Aorta (tissue), 5 donors: Measurements from ENCODE around the gene C6orf15. TPM values are rescaled to one million over a fixed set of nuclear protein-coding genes. Genes with fewer than 3 reads are reported as not detected.

ENCODE experiments used
- ATAC-seq: fragments of 200-7000 bp; cut with Tn5 transposase; one replicate; pipeline ENCODE4 v1.9.1; 2022; ENCODE audit warnings: moderate library complexity; ENCODE audit not compliant: low FRiP score
- DNase-seq, 2 donors: peaks; one replicate each; pipeline ENCODE4 v3.0.0-alpha.2; 2020
- H3K27ac ChIP-seq, 2 donors: one replicate each; pipeline ENCODE4 v1.5.1; 2013; ENCODE audit warnings: low read length in 2 of 2, mild to moderate bottlenecking in 2 of 2, moderate library complexity in 2 of 2, control low read depth in 1 of 2, inconsistent platforms in 1 of 2, low read depth in 1 of 2
- H3K27me3 ChIP-seq, 2 donors: one replicate each; pipeline ENCODE4 v1.6.1; 2013; ENCODE audit warnings: control low read depth in 1 of 2, low read length in 1 of 2, mild to moderate bottlenecking in 1 of 2, moderate library complexity in 1 of 2; ENCODE audit not compliant: insufficient read depth in 2 of 2, control insufficient read depth in 1 of 2
- H3K36me3 ChIP-seq, 2 donors: one replicate each; pipeline ENCODE4 v1.6.1; 2013; ENCODE audit warnings: control low read depth in 1 of 2, low read length in 1 of 2, mild to moderate bottlenecking in 1 of 2; ENCODE audit not compliant: insufficient read depth in 2 of 2, control insufficient read depth in 1 of 2
- H3K4me1 ChIP-seq, 2 donors: one replicate each; pipeline ENCODE4 v1.6.1; 2013; ENCODE audit warnings: low read length in 2 of 2, control low read depth in 1 of 2, mild to moderate bottlenecking in 1 of 2, moderate library complexity in 1 of 2; ENCODE audit not compliant: insufficient read depth in 2 of 2, control insufficient read depth in 1 of 2
- H3K4me3 ChIP-seq, 2 donors: one replicate each; pipeline ENCODE4 v1.5.1; 2013; ENCODE audit warnings: low read length in 2 of 2, control low read depth in 1 of 2, mild to moderate bottlenecking in 1 of 2
- H3K9me3 ChIP-seq: one replicate; pipeline ENCODE4 v1.6.1; 2013; ENCODE audit warnings: mild to moderate bottlenecking, low read length; ENCODE audit not compliant: control insufficient read depth
- WGBS, 2 donors: extraction: QIAGEN DNeasy Blood & Tissue Kit; methylation state at CpG; one replicate each; pipeline ENCODE4 v1.1.7; 2013; 5-methylcytosine and 5-hydroxymethylcytosine counted together
- intact Hi-C, 2 donors: fragments of 100-400 bp; cut with DNase I; formaldehyde crosslinking; loops; one replicate each; pipeline versions ENCODE4 v1.14.2 to v1.15.0; 2022
- polyA plus RNA-seq, 2 donors: library from polyadenylated mRNA; stranded (reverse); fragments of 200-250 nt; gene quantifications; one replicate each; pipeline ENCODE4 v1.2.3, GENCODE V29; 2013
- total RNA-seq, 2 donors: library from RNA; stranded (reverse); fragmentation: NEBNext Ultra II Directional; extraction: Animal tissue kit (Norgen Biotek cat#: 25700); gene quantifications; one replicate each; pipeline ENCODE4 v1.2.1, GENCODE V29; 2021
- donor health status: healthy with polysubstance abuse.
- donor health status: Bipolar disorder and iron deficiency.
- donor health status: DM: no; HTN: no; CAD: no.
- donor health status: DM: no; HTN: no; CAD: no.
- donor health status: DM: yes; HTN: yes; CAD: no.

C6orf15 gene
- total and polyA plus RNA-seq, 4 donors: not detected

DNA sequence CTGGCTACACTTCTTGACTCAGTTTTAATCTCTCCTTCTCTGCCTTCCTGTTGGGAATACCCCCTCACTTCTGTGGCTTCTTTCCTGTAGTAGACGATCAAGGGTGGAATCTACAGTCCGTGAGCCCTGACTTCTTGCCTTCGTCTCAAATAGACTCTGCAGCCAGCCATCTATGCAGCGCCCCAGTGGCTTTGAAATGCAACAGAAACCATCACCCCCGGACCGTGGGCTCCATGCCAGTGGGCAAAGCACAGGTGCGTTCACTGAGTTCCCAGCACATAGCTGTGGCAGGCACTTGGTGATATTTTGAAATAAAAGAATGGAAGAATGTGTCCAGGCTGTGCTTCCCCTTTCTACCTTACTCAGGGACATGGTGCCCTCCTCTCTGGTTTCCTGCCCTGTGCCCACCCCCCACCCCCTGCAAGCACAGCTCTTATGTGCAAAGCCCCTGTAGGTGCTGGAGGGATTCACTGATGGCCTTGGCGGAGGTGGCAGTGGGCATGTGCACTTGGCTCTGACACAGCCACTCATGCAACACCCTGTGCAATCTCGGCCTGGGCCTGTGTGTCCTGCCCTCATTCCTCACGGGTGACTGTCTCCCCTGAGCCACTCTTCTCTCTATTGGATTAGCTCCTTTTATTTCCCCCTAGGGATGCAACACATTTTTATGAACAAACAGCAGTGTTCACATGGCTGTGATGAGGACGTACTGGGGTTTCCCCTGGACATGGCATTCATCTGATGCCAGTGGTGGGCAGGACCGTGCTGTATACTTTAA is 13.4 kb upstream of the C6orf15 start:
- Histone ChIP-seq H3K27ac (no peak overlapping the region), H3K36me3 (no peaks in the 10 kb centered on the region), H3K4me1 (no peaks in the 10 kb centered on the region), H3K9me3 (no peaks in the 10 kb centered on the region), H3K4me3 (no peak overlapping the region), H3K27me3 (no peaks in the 10 kb centered on the region)
- intact Hi-C loops: no loop called here
- DNase-seq: no peak
- WGBS, 2 donors: 66 to 72% methylated on average over 12 of the region's 12 CpGs
- ATAC-seq: no peak

DNA sequence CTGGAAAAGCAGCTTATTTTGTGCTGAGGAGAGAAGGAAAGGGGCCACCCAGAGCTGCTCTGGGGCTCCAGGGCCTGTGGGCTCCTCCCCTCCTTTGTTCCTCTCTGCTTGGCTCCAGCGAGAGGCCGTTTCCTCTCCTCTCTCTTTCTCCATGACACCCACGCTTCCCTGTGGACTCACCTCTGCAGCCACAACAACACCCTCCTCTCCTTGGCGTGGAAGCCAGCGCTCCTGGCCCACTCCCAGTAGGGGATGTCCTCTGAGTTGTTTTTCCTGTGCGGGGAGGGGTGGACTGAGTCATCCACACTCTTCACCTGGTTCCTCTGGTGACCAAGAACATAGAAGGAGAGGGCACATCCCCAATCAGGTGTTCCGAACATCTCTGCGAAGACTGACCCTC is 12.8 kb upstream of the C6orf15 start:
- Histone ChIP-seq H3K27me3 (no peaks in the 10 kb centered on the region), H3K4me1 (no peaks in the 10 kb centered on the region), H3K36me3 (no peaks in the 10 kb centered on the region), H3K27ac (no peak overlapping the region), H3K9me3 (no peaks in the 10 kb centered on the region), H3K4me3 (no peak overlapping the region)
- ATAC-seq (no peak), DNase-seq (no peak)
- 78 to 86% methylated on average over 8 of the region's 8 CpGs for WGBS, 2 donors
- intact Hi-C loops: no loop called here

DNA sequence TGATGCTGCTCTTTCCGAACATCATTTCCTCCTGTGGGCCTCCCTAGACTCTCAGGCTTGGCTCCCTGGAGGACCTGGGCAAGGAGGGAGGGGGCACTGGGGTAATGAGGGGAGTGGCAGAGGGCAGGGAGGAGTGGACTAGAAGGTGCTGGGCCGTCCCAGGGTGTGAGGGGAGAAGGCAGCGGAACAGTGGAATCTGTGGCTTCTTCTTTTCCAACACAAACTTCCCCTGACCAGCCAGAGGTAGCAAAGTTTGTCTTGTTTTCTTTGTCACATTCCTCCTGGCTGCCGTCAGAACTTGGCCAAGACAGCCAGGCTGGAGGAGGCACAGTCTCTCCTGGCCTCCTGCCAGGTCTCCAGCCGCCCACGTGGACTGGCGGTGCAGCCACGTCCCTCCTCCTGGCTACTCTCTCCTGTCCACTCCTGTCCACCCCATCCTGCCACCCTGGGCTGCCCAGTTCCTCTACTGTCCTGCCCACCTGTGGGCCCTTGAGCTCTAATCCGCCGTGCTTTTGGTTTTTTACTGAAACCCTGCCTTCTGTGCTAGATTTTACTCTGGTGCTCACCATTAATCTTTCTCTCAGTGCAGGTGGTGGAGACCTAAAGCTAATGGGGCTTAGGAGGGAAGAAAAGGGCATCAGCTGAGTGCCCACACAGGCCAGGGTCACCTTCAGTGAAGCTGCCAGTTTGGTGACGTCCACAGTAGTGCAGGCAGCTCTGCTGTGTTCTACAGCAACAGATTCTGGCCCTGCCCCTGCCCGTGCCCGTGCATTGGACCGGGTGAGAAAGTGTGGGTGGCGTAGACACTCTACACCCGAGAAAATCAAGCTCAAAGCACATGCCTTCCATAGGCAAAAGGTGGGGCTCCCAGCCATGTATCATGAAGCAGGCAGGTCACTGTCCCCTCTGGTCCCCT is 10.7 kb upstream of the C6orf15 start:
- 10 to 13% methylated on average over 15 to 16 of the region's 16 CpGs for WGBS, 2 donors
- Histone ChIP-seq H3K9me3 (no peaks in the 10 kb centered on the region), H3K36me3 (no peaks in the 10 kb centered on the region), H3K4me1 (no peaks in the 10 kb centered on the region), H3K4me3 (no peak overlapping the region), H3K27me3 (no peaks in the 10 kb centered on the region), H3K27ac (peak overlapping the region in 1 of 2 donors; percentile 49)
- DNase-seq (peak; percentile 91 to 93), ATAC-seq (peak; percentile 80)
- intact Hi-C loops: no loop called here

DNA sequence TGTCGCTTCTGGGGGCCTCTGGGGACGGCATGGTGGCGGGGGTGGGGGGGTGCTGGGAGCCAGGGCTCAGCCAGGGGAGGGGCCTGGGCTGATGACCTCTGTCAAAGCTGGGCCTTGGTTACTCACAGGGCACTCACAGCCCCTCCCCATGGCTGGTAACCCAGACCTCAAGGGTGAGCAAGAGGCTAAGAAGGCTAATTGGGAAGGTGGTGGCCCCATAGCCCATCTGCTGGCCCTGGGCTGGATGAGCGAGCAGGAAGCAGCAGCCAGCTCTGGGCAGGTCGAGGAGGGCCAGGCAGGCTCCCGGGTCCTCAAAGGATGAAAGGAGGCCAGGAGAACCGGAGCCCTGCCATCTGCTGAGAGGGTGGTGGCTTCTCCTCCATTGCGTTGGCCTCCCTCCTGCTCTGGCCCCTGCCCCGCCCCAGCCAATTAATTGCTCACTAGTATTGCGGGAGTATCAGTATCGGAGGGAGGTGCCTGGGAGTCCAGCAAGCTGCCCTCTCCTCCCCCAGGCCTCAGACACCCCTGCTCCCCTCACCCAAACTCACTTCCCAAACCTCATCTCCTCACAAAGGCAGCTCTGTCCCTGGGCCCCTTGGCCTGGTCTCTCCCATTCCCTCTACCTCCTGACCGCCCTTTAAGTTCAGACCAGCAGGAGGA is 8.9 kb upstream of the C6orf15 start:
- no peaks in the 10 kb centered on the region for H3K27me3 ChIP-seq
- ATAC-seq (no peak), DNase-seq (no peak)
- H3K4me1 ChIP-seq: no peaks in the 10 kb centered on the region
- WGBS, 2 donors: 94% methylated on average over 11 to 12 of the region's 12 CpGs
- no peaks in the 10 kb centered on the region for H3K36me3 ChIP-seq
- no peaks in the 10 kb centered on the region for H3K9me3 ChIP-seq
- no peak overlapping the region for H3K4me3 ChIP-seq
- H3K27ac ChIP-seq: no peak overlapping the region
- intact Hi-C loops: no loop called here

DNA sequence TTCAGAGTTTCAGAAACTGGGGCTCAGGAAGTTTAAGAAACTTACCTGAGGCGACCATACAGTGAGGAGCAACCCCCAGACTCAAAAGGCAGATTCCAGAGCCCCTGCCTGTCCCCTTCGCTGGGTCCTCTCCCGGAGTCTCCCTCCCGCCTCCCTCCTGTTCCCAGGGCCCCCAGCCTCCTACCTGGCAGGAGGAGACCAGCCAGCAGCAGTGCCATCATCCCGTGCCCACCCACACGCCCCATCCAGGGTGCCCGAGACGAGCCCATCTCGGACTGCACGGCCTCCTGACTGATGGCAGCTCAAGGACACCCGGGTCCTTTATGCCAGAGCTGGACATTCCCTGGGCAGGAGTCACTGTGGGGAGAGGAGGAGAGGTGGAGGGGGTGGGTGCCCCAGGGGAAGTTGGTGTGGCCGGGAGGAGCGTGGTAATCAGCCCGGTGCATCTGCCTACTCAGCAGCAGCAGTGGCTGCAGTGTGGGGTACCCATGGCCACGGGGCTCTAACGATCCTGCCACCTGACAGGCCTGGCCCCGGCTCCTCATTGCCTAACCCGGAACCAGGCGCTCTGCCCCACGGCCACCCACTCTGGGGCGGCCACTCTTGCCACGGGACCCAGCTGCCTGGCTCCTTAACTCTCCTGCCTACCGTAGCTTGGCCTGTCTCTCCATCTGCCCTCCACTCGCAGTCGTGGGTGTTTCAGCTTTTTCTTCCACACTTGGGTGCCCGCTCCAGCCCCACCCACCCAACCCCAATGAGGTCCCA is 8.0 kb upstream of the C6orf15 start, which contains the start of gene CDSN:
TSS of gene CDSN (minus strand) at position 296 of the 765 bp plus-strand sequence. CDS start at position 269, 27 bp downstream.
- intact Hi-C loops: no loop called here
- H3K36me3 ChIP-seq: no peaks in the 10 kb centered on the region
- H3K4me3 ChIP-seq: no peak within 1 kb of the TSS
- H3K9me3 ChIP-seq: no peaks in the 10 kb centered on the region
- H3K4me1 ChIP-seq: peaks cover 0 to 3% of the 10 kb centered on the region in 2 donors
- no peak for ATAC-seq
- 91 to 93% methylated on average over 26 of the region's 26 CpGs for WGBS, 2 donors
- DNase-seq: no peak
- H3K27ac ChIP-seq: no peak within 1 kb of the TSS
- no peaks in the 10 kb centered on the region for H3K27me3 ChIP-seq

DNA sequence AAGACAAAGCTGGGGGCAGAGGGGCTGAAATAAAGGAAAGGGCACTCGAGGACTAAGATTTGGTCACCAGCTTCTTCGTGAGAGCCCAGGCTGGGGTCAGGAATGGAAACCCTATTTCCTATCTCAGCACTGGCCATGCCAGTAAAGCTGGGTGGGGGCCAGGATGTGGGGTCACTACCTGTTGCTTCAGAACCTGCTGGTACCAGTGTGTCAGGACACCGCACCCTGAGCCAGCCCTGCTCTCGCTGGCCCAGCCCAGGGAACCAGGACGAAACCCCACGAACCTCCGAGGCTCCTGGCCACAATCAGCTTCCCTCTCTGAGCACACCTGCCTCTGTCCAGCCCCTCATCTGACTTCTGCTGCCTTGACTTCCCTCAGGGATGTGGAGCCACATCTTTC is 5.8 kb upstream of the C6orf15 start:
- Histone ChIP-seq H3K36me3 (no peaks in the 10 kb centered on the region), H3K27me3 (no peaks in the 10 kb centered on the region), H3K4me1 (peaks cover 0 to 7% of the 10 kb centered on the region in 2 donors), H3K27ac (no peak overlapping the region), H3K9me3 (no peaks in the 10 kb centered on the region), H3K4me3 (no peak overlapping the region)
- intact Hi-C loops: no loop called here
- DNase-seq: peak; percentile 40 to 54
- 96 to 97% methylated on average over 7 of the region's 7 CpGs for WGBS, 2 donors
- no peak for ATAC-seq

DNA sequence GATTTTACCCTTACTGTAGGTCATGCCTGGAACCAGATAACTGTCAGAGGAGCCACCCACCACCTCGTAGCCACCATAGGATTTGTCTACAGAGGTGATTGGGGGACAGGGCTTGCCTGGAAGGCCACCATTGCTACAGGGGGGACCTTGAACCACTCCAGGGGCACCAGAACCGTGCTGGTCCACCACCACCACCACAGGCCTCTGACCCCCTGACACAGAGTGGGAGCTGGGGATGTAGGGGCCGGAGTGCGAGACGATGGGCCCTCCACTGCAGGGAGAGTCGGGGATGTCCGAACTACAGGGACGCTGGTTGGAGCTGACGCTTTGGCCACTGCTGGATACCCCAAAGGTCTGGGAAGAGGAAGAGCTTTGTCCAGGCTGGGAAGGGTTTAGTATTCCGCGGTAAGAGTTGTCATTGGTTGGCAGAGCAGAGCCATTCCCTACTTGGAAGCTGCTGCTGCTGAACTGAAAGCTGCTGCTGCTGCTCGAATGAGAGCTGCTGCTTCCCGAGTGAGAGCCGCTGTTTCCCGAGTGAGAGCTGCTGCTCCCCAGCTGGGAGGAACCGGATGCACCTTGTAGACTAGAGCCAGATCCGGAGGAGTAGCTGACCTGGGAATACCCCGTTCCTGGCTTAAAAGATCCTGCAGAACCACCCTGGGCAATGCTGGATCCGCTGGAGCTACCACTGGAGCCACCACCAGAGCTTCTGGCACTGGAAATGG is 4.4 kb upstream of the C6orf15 start:
- WGBS, 2 donors: 79 to 86% methylated on average over 19 of the region's 19 CpGs
- Histone ChIP-seq H3K4me3 (no peak overlapping the region), H3K9me3 (no peaks in the 10 kb centered on the region), H3K27me3 (no peaks in the 10 kb centered on the region), H3K36me3 (no peaks in the 10 kb centered on the region), H3K4me1 (peaks cover 0 to 7% of the 10 kb centered on the region in 2 donors), H3K27ac (no peak overlapping the region)
- intact Hi-C loops: no loop called here
- ATAC-seq (no peak), DNase-seq (peak; percentile 45 to 69)
